Kidney (tissue), 14 donors: ENCODE results near the gene ADRA2A. TPM values are rescaled to one million over a fixed set of nuclear protein-coding genes. Genes with fewer than 3 reads are reported as not detected.

ENCODE experiments used
- DNase-seq, 5 donors: peaks; one replicate each; pipeline ENCODE4 v3.0.0-alpha.2; 2013 to 2020
- FAIRE-seq: peaks from 2 replicates; lab custom pipeline; 2012; peaks lifted over from hg19 to GRCh38; lab: Jason Lieb, UNC
- H3K27ac ChIP-seq, 2 donors: one replicate each; pipeline ENCODE4 v1.7.0; 2013; ENCODE audit warnings: low read depth in 2 of 2, low read length in 2 of 2, inconsistent platforms in 1 of 2
- H3K27me3 ChIP-seq: one replicate; pipeline ENCODE4 v1.7.1; 2013; ENCODE audit warnings: low read length, inconsistent platforms; ENCODE audit not compliant: control insufficient read depth, insufficient read depth
- H3K36me3 ChIP-seq, 3 donors: one replicate each; pipeline versions ENCODE4 v1.7.0 to v1.7.1; 2013; ENCODE audit warnings: low read length in 3 of 3, control low read depth in 1 of 3, inconsistent platforms in 1 of 3; ENCODE audit not compliant: insufficient read depth in 3 of 3, control insufficient read depth in 2 of 3
- H3K4me1 ChIP-seq, 3 donors: one replicate each; pipeline versions ENCODE4 v1.7.0 to v1.7.1; 2013; ENCODE audit warnings: low read length in 3 of 3, inconsistent platforms in 1 of 3, low read depth in 1 of 3; ENCODE audit not compliant: control insufficient read depth in 2 of 3, insufficient read depth in 2 of 3
- H3K4me3 ChIP-seq, 3 donors: one replicate each; pipeline versions ENCODE4 v1.7.0 to v1.8.1; 2013; ENCODE audit warnings: low read length in 3 of 3, control low read depth in 1 of 3, inconsistent platforms in 1 of 3
- H3K9ac ChIP-seq, 3 donors: one replicate each; pipeline versions ENCODE4 v1.7.0 to v1.7.1; 2013; ENCODE audit warnings: low read length in 3 of 3, control low read depth in 1 of 3, inconsistent platforms in 1 of 3
- H3K9me3 ChIP-seq, 3 donors: one replicate each; pipeline versions ENCODE4 v1.7.0 to v1.7.1; 2013; ENCODE audit warnings: low read length in 3 of 3, control low read depth in 1 of 3, inconsistent platforms in 1 of 3; ENCODE audit not compliant: control insufficient read depth in 2 of 3, insufficient read depth in 1 of 3
- CTCF ChIP-seq: IDR thresholded peaks from 3 replicates; pipeline ENCODE4 v1.5.1; 2012; ENCODE audit warnings: mild to moderate bottlenecking, moderate library complexity, borderline replicate concordance; ENCODE audit not compliant: insufficient read depth; ENCODE audit errors: extremely low read depth
- intact Hi-C: fragments of 100-400 bp; cut with DNase I; formaldehyde crosslinking; loops from one replicate; pipeline ENCODE4 v1.11.1; 2022
- polyA plus RNA-seq: library from polyadenylated mRNA; stranded (reverse); fragments of 350-450 nt; fragmentation: Illumina TruSeq; extraction: RNeasy Lipid Tissue Mini Kit (QIAGEN cat#74804); gene quantifications from one replicate; pipeline ENCODE4 v1.2.3, GENCODE V29; 2014; ENCODE audit warnings: low read depth, low replicate concordance; ENCODE audit not compliant: insufficient read depth
- total RNA-seq: library from RNA; stranded (reverse); fragmentation: NEBNext Ultra II Directional; extraction: Animal tissue kit (Norgen Biotek cat#: 25700); gene quantifications from one replicate; pipeline ENCODE4 v1.2.1, GENCODE V29; 2021
- donor health status: control.
- donor health status: control.
- donor health status: control.
- donor health status: control.
- donor health status: control.
- donor health status: DM: yes; HTN: yes; CAD: no.
- donor health status: Normal renal cell carcinoma (clear cell type).

The ADRA2A gene
- total and polyA plus RNA-seq, 2 donors from 2014 or later, result 1.2 to 7.8 TPM

- Histone ChIP-seq H3K4me3 (no peak overlapping the region), H3K27ac (no peak overlapping the region), H3K36me3 (no peaks in the 10 kb centered on the region), H3K4me1 (no peaks in the 10 kb centered on the region), H3K27me3 (no peaks in the 10 kb centered on the region), H3K9me3 (no peaks in the 10 kb centered on the region), H3K9ac (no peak overlapping the region)
- intact Hi-C loops, result no loop called here
- DNase-seq (no peak), FAIRE-seq (no peak)
- TF ChIP-seq CTCF, result no peak
Measured at GRCh38 chr10:111119637-111120036, 42.8 kb downstream of the ADRA2A start.

- Histone ChIP-seq H3K9me3 (no peaks in the 10 kb centered on the region), H3K4me1 (no peaks in the 10 kb centered on the region), H3K9ac (no peak overlapping the region), H3K36me3 (no peaks in the 10 kb centered on the region), H3K4me3 (no peak overlapping the region), H3K27me3 (no peaks in the 10 kb centered on the region), H3K27ac (no peak overlapping the region)
- intact Hi-C loops, result no loop called here
- TF ChIP-seq CTCF, result no peak
- FAIRE-seq, result no peak
- DNase-seq, result no peak
Measured at GRCh38 chr10:111122127-111122526, 45.3 kb downstream of the ADRA2A start.

- Histone ChIP-seq H3K4me1 (no peaks in the 10 kb centered on the region), H3K9ac (no peak overlapping the region), H3K9me3 (no peaks in the 10 kb centered on the region), H3K36me3 (no peaks in the 10 kb centered on the region), H3K4me3 (no peak overlapping the region), H3K27me3 (no peaks in the 10 kb centered on the region), H3K27ac (no peak overlapping the region)
- no peak for FAIRE-seq
- intact Hi-C loops, result no loop called here
- no peak for DNase-seq
- no peak for TF ChIP-seq CTCF
Measured at GRCh38 chr10:111123883-111124282, 47.1 kb downstream of the ADRA2A start.

- Histone ChIP-seq H3K9me3 (no peaks in the 10 kb centered on the region), H3K9ac (no peak overlapping the region), H3K36me3 (no peaks in the 10 kb centered on the region), H3K27me3 (no peaks in the 10 kb centered on the region), H3K27ac (no peak overlapping the region), H3K4me3 (no peak overlapping the region), H3K4me1 (no peaks in the 10 kb centered on the region)
- intact Hi-C loops, result no loop called here
- no peak for DNase-seq
- FAIRE-seq, result no peak
- no peak for TF ChIP-seq CTCF
Measured at GRCh38 chr10:111125102-111125501, 48.3 kb downstream of the ADRA2A start.
